HG02870 (cell line): ENCODE results near the gene GULP1.

Source experiments
- ATAC-seq: cut with Tn5 transposase; IDR thresholded peaks from one replicate; pipeline ENCODE4 v1.9.1; 2021; ENCODE audit warnings: mild to moderate bottlenecking, moderate library complexity; ENCODE audit not compliant: unreplicated experiment

The GULP1 gene

DNA sequence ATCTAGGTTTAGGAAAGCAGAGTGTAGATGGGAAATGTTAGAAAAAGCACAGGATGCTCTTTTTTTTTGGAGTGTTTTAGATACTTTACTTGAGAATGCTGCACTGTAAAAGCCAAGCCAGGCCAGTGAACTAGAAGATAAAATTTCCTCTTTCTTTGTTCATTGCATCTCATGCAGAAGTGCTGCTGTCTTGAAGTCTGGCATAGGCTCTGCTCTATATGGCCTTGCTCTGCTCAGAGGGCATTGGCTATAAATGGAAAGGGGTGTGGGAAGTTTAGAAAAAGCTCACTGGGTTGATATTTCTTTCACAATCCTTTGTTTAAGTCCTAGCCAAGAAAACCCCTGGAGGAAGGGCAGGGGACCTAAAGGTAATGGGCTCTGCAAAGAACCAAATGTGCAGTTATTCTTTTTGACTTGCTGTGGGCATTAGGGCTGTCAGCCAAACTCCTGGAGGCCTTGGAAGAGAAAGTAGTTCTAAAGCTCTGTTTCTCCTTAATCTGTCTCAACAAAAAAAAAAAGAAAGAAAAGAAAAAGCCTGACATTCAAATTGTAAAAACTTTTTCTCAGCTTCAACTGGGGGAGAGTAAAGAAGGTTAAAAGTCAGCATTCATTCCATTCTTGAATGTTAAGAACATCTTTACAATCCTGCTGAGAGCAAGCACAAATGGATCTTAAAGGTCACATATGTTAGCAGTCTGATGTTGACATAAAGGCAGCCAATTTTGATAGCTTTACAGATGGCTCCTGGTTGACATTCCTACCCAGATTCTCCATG is 338.3 kb downstream of the GULP1 start:
- ATAC-seq: no peak

DNA sequence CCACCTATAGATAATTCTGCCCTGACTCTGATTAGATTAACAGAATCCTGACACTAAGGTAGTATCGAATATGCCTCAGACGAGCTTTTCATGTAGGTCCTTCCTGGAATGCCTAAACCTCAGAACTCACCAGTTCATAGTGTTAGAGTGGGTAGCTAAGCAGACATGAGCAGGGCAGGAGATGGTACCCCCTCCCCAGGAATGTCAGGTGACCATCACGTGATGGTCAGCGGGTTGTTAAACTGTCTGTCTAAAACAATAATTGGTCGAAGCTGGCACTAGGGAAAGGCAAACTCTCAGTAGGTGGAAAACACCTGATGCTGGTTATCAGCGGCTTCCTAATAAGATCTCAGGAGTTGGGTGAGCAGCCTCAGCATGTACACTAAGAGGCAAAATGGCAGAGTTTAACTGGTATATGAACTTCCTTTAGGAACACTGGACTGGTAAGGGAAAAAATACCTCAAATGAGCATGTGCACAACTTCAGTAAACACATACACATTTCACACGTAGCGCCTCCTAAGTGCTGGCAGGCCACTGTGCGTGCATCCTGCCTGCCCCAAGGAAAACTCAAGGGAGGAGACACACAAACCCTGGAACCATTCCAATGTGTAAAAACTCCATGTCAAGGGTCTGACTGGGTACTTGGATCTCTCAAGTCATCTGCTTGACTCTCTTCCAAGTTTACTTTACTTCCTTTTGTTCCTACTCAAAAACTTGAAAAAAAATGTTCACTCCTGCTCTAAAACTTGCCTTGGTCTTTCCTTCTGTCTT is 339.5 kb downstream of the GULP1 start:
- ATAC-seq: no peak

GRCh38 chr2:188634656-188635055 is 343.0 kb downstream of the GULP1 start:
- no peak for ATAC-seq
